ENCODE measurements around the gene PTPN2.
"Not testable (repeated sequence)": the region's sequence is repeated elsewhere in the genome, so short reads cannot be mapped to it uniquely, and the experiment has no call there.

The PTPN2 gene

GRCh38 chr18:12776821-12777471 lies 107.1 kb downstream of the PTPN2 start:
- H3K4me1 ChIP-seq (ENCODE audit: control insufficient read depth, insufficient read depth, low read length): peaks cover 1% of the 10 kb centered on the region; the same call in 1 of the 2 replicates
- peak overlapping the region; percentile 27; the same call in 1 of the 2 replicates for H3K4me3 ChIP-seq (ENCODE audit: low read length)
- H3K27ac ChIP-seq (ENCODE audit: low read length): no peak overlapping the region
- no peaks in the 10 kb centered on the region for H3K36me3 ChIP-seq (ENCODE audit: control insufficient read depth, insufficient read depth, low read length)
- no peaks in the 10 kb centered on the region for H3K9me3 ChIP-seq (ENCODE audit: control insufficient read depth, insufficient read depth, low read length)
- WGBS (ENCODE audit: insufficient coverage, insufficient read length): no CpG with 5 or more reads among the region's 54 CpGs
- DNase-seq (ENCODE audit: low read depth, low spot score): no peak
- no peaks in the 10 kb centered on the region for H3K27me3 ChIP-seq (ENCODE audit: control insufficient read depth, insufficient read depth, low read length)

- H3K4me3 ChIP-seq (ENCODE audit: low read length): peak overlapping the region; percentile 27; the same call in 1 of the 2 replicates
- H3K27ac ChIP-seq (ENCODE audit: low read length); H3K27me3 ChIP-seq (ENCODE audit: control insufficient read depth, insufficient read depth, low read length); H3K4me1 ChIP-seq (ENCODE audit: control insufficient read depth, insufficient read depth, low read length); H3K9me3 ChIP-seq (ENCODE audit: control insufficient read depth, insufficient read depth, low read length); H3K36me3 ChIP-seq (ENCODE audit: control insufficient read depth, insufficient read depth, low read length); DNase-seq (ENCODE audit: low read depth, low spot score): not testable (repeated sequence)
- WGBS (ENCODE audit: insufficient coverage, insufficient read length): no CpG with 5 or more reads among the region's 7 CpGs
These were observed 107.6 kb downstream of the PTPN2 start for GRCh38 chr18:12776415-12776814.

GRCh38 chr18:12774982-12775381 lies 109.1 kb downstream of the PTPN2 start:
- Histone ChIP-seq H3K27ac (ENCODE audit: low read length) (no peak overlapping the region), H3K4me1 (ENCODE audit: control insufficient read depth, insufficient read depth, low read length) (peaks cover 1% of the 10 kb centered on the region; the same call in 1 of the 2 replicates), H3K9me3 (ENCODE audit: control insufficient read depth, insufficient read depth, low read length) (no peaks in the 10 kb centered on the region), H3K4me3 (ENCODE audit: low read length) (no peak overlapping the region), H3K36me3 (ENCODE audit: control insufficient read depth, insufficient read depth, low read length) (no peaks in the 10 kb centered on the region), H3K27me3 (ENCODE audit: control insufficient read depth, insufficient read depth, low read length) (no peaks in the 10 kb centered on the region)
- DNase-seq (ENCODE audit: low read depth, low spot score): no peak
- no CpG with 5 or more reads among the region's 9 CpGs for WGBS (ENCODE audit: insufficient coverage, insufficient read length)

- Histone ChIP-seq H3K36me3 (ENCODE audit: control insufficient read depth, insufficient read depth, low read length) (no peaks in the 10 kb centered on the region), H3K27ac (ENCODE audit: low read length) (no peak overlapping the region), H3K9me3 (ENCODE audit: control insufficient read depth, insufficient read depth, low read length) (no peaks in the 10 kb centered on the region), H3K4me3 (ENCODE audit: low read length) (no peak overlapping the region), H3K27me3 (ENCODE audit: control insufficient read depth, insufficient read depth, low read length) (no peaks in the 10 kb centered on the region), H3K4me1 (ENCODE audit: control insufficient read depth, insufficient read depth, low read length) (peaks cover 1% of the 10 kb centered on the region; the same call in 1 of the 2 replicates)
- WGBS (ENCODE audit: insufficient coverage, insufficient read length): no CpG with 5 or more reads among the region's 5 CpGs
- DNase-seq (ENCODE audit: low read depth, low spot score): no peak
These were observed 110.7 kb downstream of the PTPN2 start for GRCh38 chr18:12773369-12773768.

GRCh38 chr18:12772111-12772510 lies 111.9 kb downstream of the PTPN2 start:
- H3K36me3 ChIP-seq (ENCODE audit: control insufficient read depth, insufficient read depth, low read length): no peaks in the 10 kb centered on the region
- no peaks in the 10 kb centered on the region for H3K27me3 ChIP-seq (ENCODE audit: control insufficient read depth, insufficient read depth, low read length)
- no peak overlapping the region for H3K27ac ChIP-seq (ENCODE audit: low read length)
- DNase-seq (ENCODE audit: low read depth, low spot score): no peak
- no CpG with 5 or more reads among the region's 6 CpGs for WGBS (ENCODE audit: insufficient coverage, insufficient read length)
- peaks cover 1% of the 10 kb centered on the region; the same call in 1 of the 2 replicates for H3K4me1 ChIP-seq (ENCODE audit: control insufficient read depth, insufficient read depth, low read length)
- no peaks in the 10 kb centered on the region for H3K9me3 ChIP-seq (ENCODE audit: control insufficient read depth, insufficient read depth, low read length)
- H3K4me3 ChIP-seq (ENCODE audit: low read length): no peak overlapping the region

GRCh38 chr18:12770469-12771219 lies 113.4 kb downstream of the PTPN2 start:
- no CpG with 5 or more reads among the region's 15 CpGs for WGBS (ENCODE audit: insufficient coverage, insufficient read length)
- no peaks in the 10 kb centered on the region; the same call in 1 of the 2 replicates for H3K4me1 ChIP-seq (ENCODE audit: control insufficient read depth, insufficient read depth, low read length)
- H3K4me3 ChIP-seq (ENCODE audit: low read length): no peak overlapping the region
- no peaks in the 10 kb centered on the region for H3K9me3 ChIP-seq (ENCODE audit: control insufficient read depth, insufficient read depth, low read length)
- H3K27me3 ChIP-seq (ENCODE audit: control insufficient read depth, insufficient read depth, low read length): no peaks in the 10 kb centered on the region
- no peaks in the 10 kb centered on the region for H3K36me3 ChIP-seq (ENCODE audit: control insufficient read depth, insufficient read depth, low read length)
- DNase-seq (ENCODE audit: low read depth, low spot score): no peak
- H3K27ac ChIP-seq (ENCODE audit: low read length): no peak overlapping the region

GRCh38 chr18:12769644-12770440 lies 114.2 kb downstream of the PTPN2 start:
- Histone ChIP-seq H3K9me3 (ENCODE audit: control insufficient read depth, insufficient read depth, low read length) (no peaks in the 10 kb centered on the region), H3K27me3 (ENCODE audit: control insufficient read depth, insufficient read depth, low read length) (no peaks in the 10 kb centered on the region), H3K4me1 (ENCODE audit: control insufficient read depth, insufficient read depth, low read length) (no peaks in the 10 kb centered on the region; the same call in 1 of the 2 replicates), H3K27ac (ENCODE audit: low read length) (no peak overlapping the region), H3K4me3 (ENCODE audit: low read length) (no peak overlapping the region), H3K36me3 (ENCODE audit: control insufficient read depth, insufficient read depth, low read length) (no peaks in the 10 kb centered on the region)
- no peak for DNase-seq (ENCODE audit: low read depth, low spot score)
- WGBS (ENCODE audit: insufficient coverage, insufficient read length): no CpG with 5 or more reads among the region's 4 CpGs

- DNase-seq (ENCODE audit: low read depth, low spot score): no peak
- Histone ChIP-seq H3K27me3 (ENCODE audit: control insufficient read depth, insufficient read depth, low read length) (no peaks in the 10 kb centered on the region), H3K4me3 (ENCODE audit: low read length) (no peak overlapping the region), H3K4me1 (ENCODE audit: control insufficient read depth, insufficient read depth, low read length) (no peaks in the 10 kb centered on the region; the same call in 1 of the 2 replicates), H3K9me3 (ENCODE audit: control insufficient read depth, insufficient read depth, low read length) (no peaks in the 10 kb centered on the region), H3K36me3 (ENCODE audit: control insufficient read depth, insufficient read depth, low read length) (no peaks in the 10 kb centered on the region), H3K27ac (ENCODE audit: low read length) (no peak overlapping the region)
- no CpG with 5 or more reads among the region's 3 CpGs for WGBS (ENCODE audit: insufficient coverage, insufficient read length)
These were observed 114.9 kb downstream of the PTPN2 start for GRCh38 chr18:12769136-12769535.

GRCh38 chr18:12768625-12769024 lies 115.4 kb downstream of the PTPN2 start:
- no peak overlapping the region for H3K4me3 ChIP-seq (ENCODE audit: low read length)
- WGBS (ENCODE audit: insufficient coverage, insufficient read length): no CpG with 5 or more reads among the region's 3 CpGs
- H3K27ac ChIP-seq (ENCODE audit: low read length): no peak overlapping the region
- no peaks in the 10 kb centered on the region; the same call in 1 of the 2 replicates for H3K4me1 ChIP-seq (ENCODE audit: control insufficient read depth, insufficient read depth, low read length)
- DNase-seq (ENCODE audit: low read depth, low spot score): no peak
- no peaks in the 10 kb centered on the region for H3K27me3 ChIP-seq (ENCODE audit: control insufficient read depth, insufficient read depth, low read length)
- H3K9me3 ChIP-seq (ENCODE audit: control insufficient read depth, insufficient read depth, low read length): no peaks in the 10 kb centered on the region
- no peaks in the 10 kb centered on the region for H3K36me3 ChIP-seq (ENCODE audit: control insufficient read depth, insufficient read depth, low read length)

- no CpG with 5 or more reads among the region's 9 CpGs for WGBS (ENCODE audit: insufficient coverage, insufficient read length)
- H3K36me3 ChIP-seq (ENCODE audit: control insufficient read depth, insufficient read depth, low read length): no peaks in the 10 kb centered on the region
These were observed 116.4 kb downstream of the PTPN2 start for GRCh38 chr18:12767580-12768155.

More at GRCh38 chr18:12767580-12768155, 116.4 kb downstream of the PTPN2 start:
- DNase-seq (ENCODE audit: low read depth, low spot score): no peak
- no peaks in the 10 kb centered on the region for H3K27me3 ChIP-seq (ENCODE audit: control insufficient read depth, insufficient read depth, low read length)
- no peak overlapping the region for H3K27ac ChIP-seq (ENCODE audit: low read length)
- no peak overlapping the region for H3K4me3 ChIP-seq (ENCODE audit: low read length)
- no peaks in the 10 kb centered on the region; the same call in 1 of the 2 replicates for H3K4me1 ChIP-seq (ENCODE audit: control insufficient read depth, insufficient read depth, low read length)
- no peaks in the 10 kb centered on the region for H3K9me3 ChIP-seq (ENCODE audit: control insufficient read depth, insufficient read depth, low read length)

Measured in iPS DF 6.9 (cell line).